Naive thymus-derived CD8-positive, alpha-beta T cell (primary cell): ENCODE data around the gene DIPK1B. TPM values are rescaled to one million over a fixed set of nuclear protein-coding genes. Genes with fewer than 3 reads are reported as not detected.

Source experiments
- ATAC-seq, 2 donors: fragments of 150-1000 bp; cut with Tn5 transposase in 1 of 2; sonication (Bioruptor Pico), chemical (Tn5 transposase) in 1 of 2; 1 replicate in 1 of 2; 2 replicates in 1 of 2; pipeline ENCODE4 v1.10.0; 2021; ENCODE audit warnings: mild to moderate bottlenecking in 2 of 2, moderate library complexity in 2 of 2
- POLR2A ChIA-PET: fragments of 350-600 bp; sonication (Branson Sonifier 250); formaldehyde crosslinking; loops from one replicate; lab custom pipeline; 2021; ENCODE audit warnings: antibody characterized with exemption; lab: Charles Lee
- DNase-seq, 10 donors: peaks; one replicate each; pipeline versions ENCODE4 v3.0.0 to v3.0.0-alpha.2; 2020 to 2022
- H3K27ac Mint-ChIP-seq, 10 donors: one replicate each; pipeline ENCODE4 v1.8.0; 2020 to 2022; ENCODE audit warnings: mild to moderate bottlenecking in 10 of 10, mixed read lengths in 10 of 10, moderate library complexity in 4 of 10, inconsistent platforms in 1 of 10
- H3K27me3 Mint-ChIP-seq, 5 donors: one replicate each; pipeline ENCODE4 v1.8.0; 2021 to 2022; ENCODE audit warnings: mixed read lengths in 5 of 5
- H3K36me3 Mint-ChIP-seq, 3 donors: one replicate each; pipeline ENCODE4 v1.8.0; 2020 to 2022; ENCODE audit warnings: mixed read lengths in 3 of 3, mild to moderate bottlenecking in 2 of 3, inconsistent platforms in 1 of 3
- H3K4me1 Mint-ChIP-seq, 4 donors: one replicate each; pipeline ENCODE4 v1.8.0; 2021 to 2022; ENCODE audit warnings: mixed read lengths in 4 of 4
- H3K4me3 Mint-ChIP-seq, 10 donors: one replicate each; pipeline ENCODE4 v1.8.0; 2020 to 2022; ENCODE audit warnings: mild to moderate bottlenecking in 10 of 10, mixed read lengths in 10 of 10, moderate library complexity in 6 of 10, inconsistent platforms in 1 of 10
- H3K9me3 Mint-ChIP-seq, 9 donors: one replicate each; pipeline ENCODE4 v1.8.0; 2020 to 2022; ENCODE audit warnings: mixed read lengths in 9 of 9, mild to moderate bottlenecking in 3 of 9, inconsistent platforms in 1 of 9, moderate library complexity in 1 of 9
- polyA plus RNA-seq, 3 donors: library from polyadenylated mRNA; unstranded; fragments of 300-500 nt; fragmentation: Illumina TruSeq; gene quantifications; one replicate each; pipeline ENCODE4 v1.2.3, GENCODE V29; 2021
- total RNA-seq, 8 experiments: library from RNA in 2 of 8; stranded (reverse) in 2 of 8; gene quantifications; one replicate each; pipeline ENCODE4 v1.2.3 and lab custom pipeline; 2021 to 2026

The DIPK1B gene
- total and polyA plus RNA-seq, 5 experiments from 2014 or later, result 0.07 to 1.1 (median 0.58) TPM; not detected in 2

DNA sequence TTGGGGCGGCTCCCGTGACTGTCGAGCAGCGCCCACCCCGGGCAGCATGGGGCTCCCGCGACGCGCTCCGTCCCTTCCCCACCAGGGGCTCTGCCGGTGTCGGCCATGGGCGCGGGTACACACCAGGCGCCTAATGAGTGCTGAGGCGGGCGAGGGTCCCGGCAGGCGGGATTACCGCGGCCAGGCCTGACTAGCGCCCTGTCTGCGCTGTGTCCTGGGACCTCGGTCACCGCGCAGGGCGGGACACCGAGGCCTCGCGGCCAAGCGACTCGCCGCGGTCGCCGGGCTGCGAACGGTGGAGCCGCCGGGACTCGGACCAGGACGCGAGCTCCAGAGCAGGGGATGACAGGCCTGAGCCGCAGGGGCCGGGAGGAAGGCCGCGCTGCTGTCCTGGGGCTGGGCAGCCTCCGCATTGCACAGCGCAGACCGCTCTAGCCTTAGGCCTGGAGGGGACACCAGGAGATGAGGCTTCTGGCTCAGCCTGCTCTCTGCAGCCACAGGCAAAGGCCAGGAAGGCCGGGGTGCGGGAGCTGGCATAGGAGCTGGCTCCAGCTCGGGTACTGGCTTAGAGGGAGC lies 16.3 kb downstream of the DIPK1B start:
- Mint-ChIP-seq H3K27me3 (no peaks in the 10 kb centered on the region), H3K36me3 (peaks cover 6 to 32% (median 21%) of the 10 kb centered on the region in 3 donors), H3K4me3 (peak overlapping the region in 7 of 10 donors; percentile 2 to 97 (median 64)), H3K27ac (peak overlapping the region in 1 of 10 donors; percentile 97), H3K4me1 (peaks cover 14 to 38% (median 29%) of the 10 kb centered on the region in 4 donors), H3K9me3 (no peaks in the 10 kb centered on the region)
- POLR2A ChIA-PET, result interaction anchor here (0.5 to 3.5 kb wide), 34 partner anchors 9 to 512 kb away, joined by 3 to 38 read pairs (median 5); partner anchors contain the start of genes DNLZ, LCN10, LCN8 and MAN1B1
- peak in 1 of 2 donors; percentile 6 for ATAC-seq
- peak in 1 of 10 donors; percentile 19 for DNase-seq

DNA sequence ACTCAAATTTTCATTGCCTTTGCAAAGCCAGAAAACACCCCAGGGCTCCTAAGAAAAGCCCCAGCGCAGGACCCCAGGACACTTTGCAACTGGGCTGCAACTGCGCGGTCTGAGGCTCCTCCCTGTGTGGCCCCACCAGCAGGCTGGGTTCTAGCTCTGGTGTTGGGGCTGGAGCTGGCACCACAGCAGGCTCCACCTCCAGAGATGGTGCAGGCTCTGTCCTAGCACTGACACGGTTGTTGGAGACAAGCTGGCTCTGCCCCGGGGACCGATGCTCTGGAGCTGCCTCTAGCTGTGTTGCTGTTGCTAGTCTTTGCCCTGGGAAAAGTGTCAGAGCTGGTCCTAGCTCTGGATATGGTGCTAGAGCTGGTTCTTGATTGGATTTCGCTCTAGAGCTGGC lies 16.8 kb downstream of the DIPK1B start:
- DNase-seq, result no peak
- POLR2A ChIA-PET, result interaction anchor here (0.5 to 3.5 kb wide), 13 partner anchors 12 to 358 kb away, joined by 3 to 38 read pairs (median 4); partner anchors contain the start of genes LCN10, LCN6, MAN1B1 and TMEM141
- peak overlapping the region in 5 of 10 donors; percentile 22 to 83 (median 35) for H3K27ac Mint-ChIP-seq
- H3K4me3 Mint-ChIP-seq, result peak overlapping the region; percentile 36 to 75 (median 57)
- H3K9me3 Mint-ChIP-seq, result no peaks in the 10 kb centered on the region
- H3K27me3 Mint-ChIP-seq, result no peaks in the 10 kb centered on the region
- no peak for ATAC-seq
- H3K4me1 Mint-ChIP-seq, result peaks cover 12 to 33% (median 24%) of the 10 kb centered on the region in 4 donors
- peaks cover 6 to 27% (median 19%) of the 10 kb centered on the region in 3 donors for H3K36me3 Mint-ChIP-seq

DNA sequence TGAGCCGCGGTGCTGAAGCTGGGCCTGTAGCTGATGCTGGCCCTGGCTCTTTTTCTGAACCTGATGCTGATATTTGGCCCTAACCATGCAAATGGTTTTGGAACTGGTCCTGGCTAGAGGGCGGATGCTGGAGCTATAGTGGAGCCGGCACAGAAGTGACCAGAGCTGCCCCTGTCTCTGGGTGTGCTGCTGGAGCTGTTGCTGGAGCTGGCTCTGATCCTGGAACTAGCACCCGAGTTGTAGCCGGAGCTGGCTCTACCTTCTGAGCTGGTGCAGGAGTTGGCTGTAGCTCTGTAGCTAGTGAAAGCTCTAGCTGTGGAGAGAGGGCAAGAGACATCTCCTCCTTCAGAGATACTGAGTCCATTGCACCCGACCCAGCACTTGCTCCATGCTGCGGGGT lies 17.6 kb downstream of the DIPK1B start:
- no peaks in the 10 kb centered on the region for H3K27me3 Mint-ChIP-seq
- H3K36me3 Mint-ChIP-seq, result peaks cover 6 to 19% (median 14%) of the 10 kb centered on the region in 3 donors
- POLR2A ChIA-PET, result interaction anchor here (0.6 to 3.5 kb wide), 4 partner anchors 12 to 93 kb away, joined by 3 to 38 read pairs (median 4); partner anchors contain the start of genes LCN10 and LCN6
- H3K4me3 Mint-ChIP-seq, result peak overlapping the region in 8 of 10 donors; percentile 8 to 75 (median 52)
- H3K9me3 Mint-ChIP-seq, result no peaks in the 10 kb centered on the region
- DNase-seq (no peak), ATAC-seq (no peak)
- peak overlapping the region in 3 of 10 donors; percentile 13 to 83 (median 69) for H3K27ac Mint-ChIP-seq
- peaks cover 10 to 30% (median 18%) of the 10 kb centered on the region in 4 donors for H3K4me1 Mint-ChIP-seq

DNA sequence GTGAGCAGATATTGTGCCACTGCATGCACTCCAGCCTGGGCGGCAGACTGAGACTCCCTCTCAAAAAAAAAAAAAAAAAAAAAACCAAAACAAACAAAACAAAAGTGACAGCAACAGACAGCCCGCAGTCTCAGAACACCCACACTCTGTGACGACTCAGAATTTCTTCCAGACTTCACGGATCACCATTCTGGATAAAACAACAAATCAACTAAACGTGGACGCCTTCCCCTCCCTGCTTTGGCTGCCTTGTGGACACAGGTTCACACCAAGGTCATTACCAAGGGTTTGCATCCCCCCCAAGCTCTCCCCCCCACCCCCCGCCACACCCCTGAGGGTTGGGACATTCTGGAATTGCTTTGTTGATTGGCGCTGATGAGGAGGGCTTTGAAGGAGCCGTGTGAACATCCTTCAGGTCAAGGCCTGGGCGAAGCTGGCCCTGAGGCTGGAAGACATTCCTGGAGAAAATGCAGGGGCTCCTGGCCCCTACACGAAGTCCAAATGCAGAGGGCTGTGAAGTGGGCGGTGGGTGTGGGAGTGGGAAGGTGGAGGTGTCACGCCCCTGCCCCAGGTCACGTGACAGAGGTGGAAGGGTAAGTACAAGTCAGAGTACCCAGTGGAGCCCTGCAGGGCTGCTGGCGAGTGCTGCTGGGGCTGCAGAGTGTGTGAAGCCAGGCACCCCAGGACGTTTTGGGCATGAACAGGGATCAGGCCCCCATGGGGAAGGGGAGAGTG lies 20.2 kb downstream of the DIPK1B start:
- POLR2A ChIA-PET, result no interaction called here
- Mint-ChIP-seq H3K4me1 (peaks cover 0 to 7% (median 3%) of the 10 kb centered on the region in 4 donors), H3K9me3 (no peaks in the 10 kb centered on the region), H3K27me3 (no peaks in the 10 kb centered on the region), H3K27ac (peak overlapping the region in 3 of 10 donors; percentile 24 to 55 (median 28)), H3K36me3 (no peaks in the 10 kb centered on the region), H3K4me3 (no peak overlapping the region)
- no peak for DNase-seq
- ATAC-seq, result no peak

DNA sequence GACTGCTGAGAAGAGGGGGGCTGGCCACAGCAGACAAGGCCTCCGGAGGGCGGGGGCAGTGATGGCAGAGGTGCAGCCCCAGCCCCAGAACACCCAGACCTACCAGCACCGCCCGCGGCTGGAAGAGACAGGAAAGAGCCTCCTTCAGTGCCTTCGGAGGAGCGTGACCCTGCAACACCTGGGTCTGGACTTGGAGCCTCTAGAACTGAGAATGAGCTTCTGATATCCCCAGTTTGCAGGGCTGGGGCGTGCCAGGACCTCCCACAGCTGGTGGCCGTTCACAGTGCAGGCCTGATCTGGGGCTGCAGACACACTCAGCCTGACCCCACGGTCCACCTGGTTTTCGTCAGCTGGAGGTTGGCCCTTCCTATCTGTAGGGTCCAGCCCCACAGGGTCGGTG lies 21.2 kb downstream of the DIPK1B start:
- no peaks in the 10 kb centered on the region for H3K9me3 Mint-ChIP-seq
- no peak overlapping the region for H3K27ac Mint-ChIP-seq
- peaks cover 0 to 7% (median 3%) of the 10 kb centered on the region in 4 donors for H3K4me1 Mint-ChIP-seq
- no peaks in the 10 kb centered on the region for H3K27me3 Mint-ChIP-seq
- no peak for ATAC-seq
- DNase-seq, result no peak
- POLR2A ChIA-PET, result no interaction called here
- H3K4me3 Mint-ChIP-seq, result no peak overlapping the region
- no peaks in the 10 kb centered on the region for H3K36me3 Mint-ChIP-seq

DNA sequence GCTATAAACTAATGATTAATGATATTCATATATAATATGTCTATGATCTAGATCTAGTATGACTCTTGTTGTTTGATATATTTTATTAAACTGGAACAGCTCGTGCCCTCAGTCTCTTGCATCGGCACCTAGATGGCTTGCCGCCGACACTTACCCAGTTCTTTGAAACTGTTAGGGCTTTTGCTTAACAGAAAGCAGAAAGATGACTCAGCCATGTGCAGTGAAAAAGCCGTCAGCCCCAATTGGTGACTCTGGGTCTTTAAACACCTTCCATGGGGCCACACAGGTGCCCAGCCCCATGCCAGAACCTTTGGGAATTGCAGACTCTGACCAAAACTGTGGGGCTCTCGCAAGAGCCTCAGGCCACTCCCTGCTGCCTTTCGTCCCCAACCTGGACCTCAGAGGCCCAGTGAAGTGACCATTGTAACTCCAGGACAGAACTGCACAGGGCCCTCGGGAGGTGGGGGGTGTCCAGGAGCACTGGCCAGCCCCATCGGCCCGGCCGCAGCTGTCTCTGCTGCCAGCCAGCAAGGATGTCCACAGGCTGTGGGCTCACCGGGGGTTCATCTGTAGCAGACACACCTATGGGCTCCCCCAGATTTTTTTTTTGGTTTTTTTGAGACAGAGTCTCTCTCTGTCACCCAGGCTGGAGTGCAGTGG lies 22.6 kb downstream of the DIPK1B start:
- Mint-ChIP-seq H3K9me3 (no peaks in the 10 kb centered on the region), H3K27me3 (no peaks in the 10 kb centered on the region), H3K4me1 (peaks cover 0 to 4% (median under 1%) of the 10 kb centered on the region in 4 donors), H3K27ac (no peak overlapping the region), H3K4me3 (no peak overlapping the region), H3K36me3 (peaks cover 0 to 6% (median 0%) of the 10 kb centered on the region in 3 donors)
- POLR2A ChIA-PET, result no interaction called here
- ATAC-seq (no peak), DNase-seq (no peak)

DNA sequence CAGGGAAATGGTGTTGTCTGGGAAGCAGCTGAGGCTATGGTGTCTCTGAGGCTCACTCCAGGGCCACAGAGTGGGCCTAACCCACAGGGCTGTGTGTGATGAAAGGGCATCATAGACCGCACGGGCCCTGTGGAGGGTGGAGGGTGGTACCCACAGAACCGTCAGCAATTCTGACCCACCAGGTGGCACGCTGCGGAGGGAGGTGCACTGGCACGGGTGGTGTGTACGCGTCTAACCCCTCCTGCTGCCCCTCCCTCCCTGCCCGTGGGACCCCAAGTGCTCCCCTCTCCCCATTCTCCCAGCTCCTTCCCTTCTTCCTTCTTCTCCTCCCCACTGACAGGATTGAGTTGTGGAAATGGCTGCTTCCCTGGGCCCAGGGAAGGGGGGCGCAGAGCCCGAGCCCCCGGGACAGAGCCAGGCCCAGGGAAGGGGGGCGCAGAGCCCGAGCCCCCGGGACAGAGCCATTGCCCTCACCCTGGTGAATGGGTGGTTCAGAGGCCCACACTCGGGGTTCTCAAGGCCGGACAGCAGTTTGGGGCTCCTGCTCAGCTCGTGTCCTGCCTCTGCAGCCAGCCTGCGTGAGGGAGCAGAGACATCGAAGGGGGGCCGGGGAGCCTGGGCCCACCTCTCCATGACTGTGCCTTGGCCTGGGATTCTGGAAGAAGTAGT lies 23.6 kb downstream of the DIPK1B start:
- no peaks in the 10 kb centered on the region for H3K27me3 Mint-ChIP-seq
- peaks cover 0 to 8% (median 3%) of the 10 kb centered on the region in 4 donors for H3K4me1 Mint-ChIP-seq
- peak overlapping the region in 1 of 10 donors; percentile 58 for H3K27ac Mint-ChIP-seq
- no peak for DNase-seq
- H3K36me3 Mint-ChIP-seq, result peaks cover 0 to 6% (median 0%) of the 10 kb centered on the region in 3 donors
- no peaks in the 10 kb centered on the region for H3K9me3 Mint-ChIP-seq
- no peak for ATAC-seq
- POLR2A ChIA-PET, result no interaction called here
- H3K4me3 Mint-ChIP-seq, result no peak overlapping the region

DNA sequence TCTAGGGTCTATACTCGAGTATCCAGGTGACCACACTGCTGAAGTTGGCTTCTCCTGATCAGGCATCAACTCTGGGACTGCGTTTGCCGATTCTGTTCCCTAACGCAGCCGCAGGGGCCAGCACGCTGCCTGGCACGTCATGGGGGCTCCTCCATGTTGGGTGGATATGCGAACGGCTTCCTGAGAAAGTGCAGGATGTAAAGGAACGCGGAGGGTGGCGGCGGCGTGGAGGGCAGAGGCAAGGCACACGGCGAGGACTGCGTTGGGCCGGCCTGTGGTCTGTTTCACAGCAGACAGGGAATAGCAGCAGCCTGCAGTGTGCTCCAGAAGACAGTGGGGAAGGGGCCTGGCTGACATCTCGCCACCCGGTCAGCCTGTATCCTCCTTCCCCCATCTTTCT lies 26.6 kb downstream of the DIPK1B start:
- H3K9me3 Mint-ChIP-seq, result no peaks in the 10 kb centered on the region
- peaks cover 2 to 14% (median 9%) of the 10 kb centered on the region in 4 donors for H3K4me1 Mint-ChIP-seq
- DNase-seq, result no peak
- no peak for ATAC-seq
- POLR2A ChIA-PET, result no interaction called here
- H3K36me3 Mint-ChIP-seq, result peaks cover 0 to 6% (median 0%) of the 10 kb centered on the region in 3 donors
- H3K27ac Mint-ChIP-seq, result no peak overlapping the region
- no peaks in the 10 kb centered on the region for H3K27me3 Mint-ChIP-seq
- H3K4me3 Mint-ChIP-seq, result no peak overlapping the region

DNA sequence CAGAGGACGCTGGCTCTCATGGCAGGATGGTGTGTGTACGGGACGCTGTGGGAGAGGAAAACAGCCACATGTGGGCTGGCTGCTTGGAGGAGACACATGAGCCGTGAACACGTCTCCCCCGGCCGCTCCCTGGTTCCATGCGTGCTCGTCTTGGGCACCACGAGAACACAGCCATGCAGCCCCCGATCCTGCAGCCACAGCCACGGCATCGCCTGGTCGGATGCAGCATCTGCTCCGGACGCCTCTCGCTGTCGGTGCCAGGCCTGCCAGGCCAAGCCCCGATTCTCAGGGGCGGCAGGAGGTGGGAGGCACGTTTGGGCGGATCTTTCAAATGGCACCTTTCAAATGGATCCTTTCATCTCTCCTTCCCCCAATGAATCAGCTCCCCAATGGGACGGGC lies 27.1 kb downstream of the DIPK1B start:
- H3K36me3 Mint-ChIP-seq, result peaks cover 0 to 6% (median 0%) of the 10 kb centered on the region in 3 donors
- H3K9me3 Mint-ChIP-seq, result no peaks in the 10 kb centered on the region
- H3K27me3 Mint-ChIP-seq, result no peaks in the 10 kb centered on the region
- H3K4me1 Mint-ChIP-seq, result peaks cover 2 to 14% (median 9%) of the 10 kb centered on the region in 4 donors
- POLR2A ChIA-PET, result no interaction called here
- ATAC-seq (no peak), DNase-seq (no peak)
- peak overlapping the region in 1 of 10 donors; percentile 27 for H3K4me3 Mint-ChIP-seq
- H3K27ac Mint-ChIP-seq, result no peak overlapping the region

DNA sequence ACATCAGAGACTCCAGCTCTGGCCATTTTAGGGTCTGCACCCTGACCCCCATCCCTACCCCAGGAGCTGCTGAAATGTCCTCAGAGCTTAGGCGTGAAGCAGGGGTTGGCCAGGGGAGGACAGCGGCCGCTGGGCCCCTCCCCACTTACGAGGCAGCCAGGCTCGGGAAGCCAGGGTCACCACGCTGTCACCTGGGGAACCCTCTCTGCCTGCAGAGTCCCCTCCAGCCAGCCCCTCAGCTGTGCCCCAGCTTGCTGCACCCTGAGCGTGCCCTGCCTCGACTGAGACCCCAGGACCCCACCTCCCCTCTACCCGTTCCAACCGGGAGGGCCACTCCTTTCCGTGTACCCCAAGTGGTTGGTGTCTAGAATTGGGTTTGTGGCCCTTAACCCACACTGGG lies 27.7 kb downstream of the DIPK1B start:
- POLR2A ChIA-PET, result interaction anchor here (3.3 kb wide), 1 partner anchor 12 kb away, joined by 38 read pairs; no protein-coding TSS in a partner anchor
- no peak for DNase-seq
- Mint-ChIP-seq H3K27ac (no peak overlapping the region), H3K4me3 (peak overlapping the region in 5 of 10 donors; percentile 22 to 69 (median 47)), H3K9me3 (no peaks in the 10 kb centered on the region), H3K4me1 (peaks cover 2 to 14% (median 9%) of the 10 kb centered on the region in 4 donors), H3K36me3 (peaks cover 0 to 6% (median 0%) of the 10 kb centered on the region in 3 donors), H3K27me3 (no peaks in the 10 kb centered on the region)
- ATAC-seq, result no peak

DNA sequence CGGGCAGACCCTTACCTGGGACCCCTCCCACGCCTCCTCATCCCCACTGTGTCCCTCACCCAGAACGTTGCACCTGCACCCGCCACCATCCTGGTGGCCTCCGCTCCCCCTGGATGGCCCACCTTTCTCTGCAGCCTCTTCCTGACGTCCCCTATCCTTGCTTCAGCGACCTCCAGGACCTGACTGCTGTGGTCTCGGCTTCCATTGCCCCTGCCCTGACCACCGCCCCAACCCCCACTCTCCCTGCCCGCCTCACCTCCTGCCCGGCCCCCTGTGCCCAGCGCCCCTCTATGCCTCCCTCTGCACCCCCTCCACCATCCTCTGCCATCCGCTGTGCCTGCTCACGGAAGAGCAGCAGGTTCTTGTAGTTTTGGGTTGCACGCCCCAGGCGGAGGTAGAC lies 28.1 kb downstream of the DIPK1B start:
- Mint-ChIP-seq H3K9me3 (no peaks in the 10 kb centered on the region), H3K27me3 (no peaks in the 10 kb centered on the region), H3K4me3 (peak overlapping the region in 7 of 10 donors; percentile 22 to 77 (median 52)), H3K36me3 (peaks cover 0 to 6% (median 0%) of the 10 kb centered on the region in 3 donors), H3K27ac (peak overlapping the region in 3 of 10 donors; percentile 11 to 69 (median 20)), H3K4me1 (peaks cover 2 to 14% (median 9%) of the 10 kb centered on the region in 4 donors)
- no peak for DNase-seq
- POLR2A ChIA-PET, result interaction anchor here (3.3 kb wide), 1 partner anchor 13 kb away, joined by 38 read pairs; no protein-coding TSS in a partner anchor
- no peak for ATAC-seq
